Osteoblast (primary cell): Measurements from ENCODE around the gene PIK3AP1. TPM values are rescaled to one million over a fixed set of nuclear protein-coding genes. Genes with fewer than 3 reads are reported as not detected.

Experiments used
- DNase-seq: peaks from one replicate; pipeline ENCODE4 v3.0.0; 2011; ENCODE audit warnings: low spot score, mixed read lengths; ENCODE audit not compliant: insufficient read length; ENCODE audit errors: missing footprints
- H2AFZ ChIP-seq: 2 replicates; pipeline ENCODE4 v1.6.0; 2011; ENCODE audit warnings: mild to moderate bottlenecking, low read length
- H3K27ac ChIP-seq: 2 replicates; pipeline ENCODE4 v1.5.1; 2011; ENCODE audit warnings: mild to moderate bottlenecking, low read depth, low read length, moderate library complexity
- H3K27me3 ChIP-seq: 2 replicates; pipeline ENCODE4 v1.6.0; 2012; ENCODE audit warnings: mild to moderate bottlenecking, control low read depth, inconsistent platforms, low read length, moderate library complexity; ENCODE audit not compliant: insufficient read depth
- H3K36me3 ChIP-seq: 2 replicates; pipeline ENCODE4 v1.5.1; 2011; ENCODE audit warnings: mild to moderate bottlenecking, low read length, control low read depth, moderate library complexity; ENCODE audit not compliant: insufficient read depth
- H3K4me1 ChIP-seq: 2 replicates; pipeline ENCODE4 v1.5.1; 2011; ENCODE audit warnings: mild to moderate bottlenecking, low read length, control low read depth, moderate library complexity; ENCODE audit not compliant: insufficient read depth
- H3K4me2 ChIP-seq: 2 replicates; pipeline ENCODE4 v1.6.0; 2011; ENCODE audit warnings: mild to moderate bottlenecking, low read length; ENCODE audit not compliant: insufficient read depth
- H3K4me3 ChIP-seq: fragments of 200-600 bp; sonication (generic); 3 replicates; pipeline ENCODE4 v1.5.1; 2012; ENCODE audit warnings: mild to moderate bottlenecking, low read length, inconsistent platforms; ENCODE audit not compliant: insufficient read depth
- H3K79me2 ChIP-seq: 2 replicates; pipeline ENCODE4 v1.6.0; 2012; ENCODE audit warnings: mild to moderate bottlenecking, low read length, control low read depth, inconsistent platforms; ENCODE audit not compliant: insufficient read depth
- H3K9me3 ChIP-seq: 2 replicates; pipeline ENCODE4 v1.5.1; 2011; ENCODE audit warnings: low read depth, low read length, control low read depth
- H4K20me1 ChIP-seq: 2 replicates; pipeline ENCODE4 v1.6.0; 2012; ENCODE audit warnings: mild to moderate bottlenecking, low read length, control low read depth; ENCODE audit not compliant: insufficient read depth
- total RNA-seq: library from RNA; depleted of rRNA; stranded (reverse); fragments of >200 nt; gene quantifications from 2 replicates; pipeline ENCODE4 v1.2.3, GENCODE V29; 2012
- TF ChIP-seq, protein P1 (sequence below): IDR thresholded peaks from 2 replicates; pipeline ENCODE4 v1.5.1; 2011; ENCODE audit warnings: mild to moderate bottlenecking, low read depth, low read length, moderate library complexity; ENCODE audit errors: extremely low read depth

PIK3AP1 gene
- total RNA-seq, 1 donor, result 0.36 TPM

DNA sequence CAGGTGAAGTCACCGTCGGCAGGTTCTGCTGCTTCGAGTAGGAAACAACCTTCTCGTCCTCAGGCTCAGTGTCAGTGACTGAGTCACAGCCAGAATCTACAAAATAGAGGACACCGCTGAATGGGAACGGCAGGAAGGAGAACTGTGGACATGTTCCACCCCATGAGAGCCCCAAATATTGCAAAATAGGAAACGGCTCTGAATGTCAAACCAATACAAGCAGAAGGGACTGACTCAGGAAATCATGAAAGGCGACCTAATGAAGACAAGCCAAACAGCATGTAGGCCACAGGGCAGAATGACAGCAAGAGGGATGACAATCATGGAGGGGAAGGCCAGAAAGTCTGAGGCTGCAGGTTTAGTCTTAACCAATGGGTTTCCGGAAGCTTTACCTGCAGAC lies 63.5 kb downstream of the PIK3AP1 start:
- no peak for DNase-seq
- Histone ChIP-seq H3K4me1 (no peaks in the 10 kb centered on the region), H3K79me2 (no peaks in the 10 kb centered on the region), H3K36me3 (no peaks in the 10 kb centered on the region), H3K4me3 (no peak overlapping the region), H2AFZ (no peak overlapping the region), H3K4me2 (no peak overlapping the region), H3K27ac (no peak overlapping the region), H4K20me1 (no peaks in the 10 kb centered on the region), H3K9me3 (no peaks in the 10 kb centered on the region), H3K27me3 (no peaks in the 10 kb centered on the region)
- TF ChIP-seq, protein P1, sequence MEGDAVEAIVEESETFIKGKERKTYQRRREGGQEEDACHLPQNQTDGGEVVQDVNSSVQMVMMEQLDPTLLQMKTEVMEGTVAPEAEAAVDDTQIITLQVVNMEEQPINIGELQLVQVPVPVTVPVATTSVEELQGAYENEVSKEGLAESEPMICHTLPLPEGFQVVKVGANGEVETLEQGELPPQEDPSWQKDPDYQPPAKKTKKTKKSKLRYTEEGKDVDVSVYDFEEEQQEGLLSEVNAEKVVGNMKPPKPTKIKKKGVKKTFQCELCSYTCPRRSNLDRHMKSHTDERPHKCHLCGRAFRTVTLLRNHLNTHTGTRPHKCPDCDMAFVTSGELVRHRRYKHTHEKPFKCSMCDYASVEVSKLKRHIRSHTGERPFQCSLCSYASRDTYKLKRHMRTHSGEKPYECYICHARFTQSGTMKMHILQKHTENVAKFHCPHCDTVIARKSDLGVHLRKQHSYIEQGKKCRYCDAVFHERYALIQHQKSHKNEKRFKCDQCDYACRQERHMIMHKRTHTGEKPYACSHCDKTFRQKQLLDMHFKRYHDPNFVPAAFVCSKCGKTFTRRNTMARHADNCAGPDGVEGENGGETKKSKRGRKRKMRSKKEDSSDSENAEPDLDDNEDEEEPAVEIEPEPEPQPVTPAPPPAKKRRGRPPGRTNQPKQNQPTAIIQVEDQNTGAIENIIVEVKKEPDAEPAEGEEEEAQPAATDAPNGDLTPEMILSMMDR, result no peak

DNA sequence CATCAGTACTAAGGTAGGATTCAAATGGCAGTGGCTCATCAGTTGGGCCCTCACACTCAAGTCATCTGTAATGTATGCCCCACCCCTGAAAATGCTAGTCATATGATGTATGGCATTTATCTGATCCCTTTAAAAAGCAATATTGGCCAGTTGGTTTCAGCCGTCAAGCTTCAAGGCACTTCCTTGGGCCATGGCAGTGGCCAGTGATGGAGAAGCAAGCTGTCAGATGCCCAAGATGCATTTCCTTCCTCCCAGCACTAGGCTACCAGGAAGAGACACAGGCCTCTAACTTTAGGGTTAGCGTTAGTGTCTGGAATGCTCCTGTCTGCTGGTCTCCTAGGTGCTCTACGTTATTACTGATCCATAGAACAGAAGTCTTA lies 64.1 kb downstream of the PIK3AP1 start:
- Histone ChIP-seq H3K27me3 (no peaks in the 10 kb centered on the region), H3K27ac (no peak overlapping the region), H3K4me1 (no peaks in the 10 kb centered on the region), H3K4me2 (no peak overlapping the region), H3K4me3 (no peak overlapping the region), H2AFZ (no peak overlapping the region), H3K36me3 (no peaks in the 10 kb centered on the region), H3K9me3 (no peaks in the 10 kb centered on the region), H3K79me2 (no peaks in the 10 kb centered on the region), H4K20me1 (no peaks in the 10 kb centered on the region)
- TF ChIP-seq, protein P1, result no peak
- DNase-seq, result no peak

DNA sequence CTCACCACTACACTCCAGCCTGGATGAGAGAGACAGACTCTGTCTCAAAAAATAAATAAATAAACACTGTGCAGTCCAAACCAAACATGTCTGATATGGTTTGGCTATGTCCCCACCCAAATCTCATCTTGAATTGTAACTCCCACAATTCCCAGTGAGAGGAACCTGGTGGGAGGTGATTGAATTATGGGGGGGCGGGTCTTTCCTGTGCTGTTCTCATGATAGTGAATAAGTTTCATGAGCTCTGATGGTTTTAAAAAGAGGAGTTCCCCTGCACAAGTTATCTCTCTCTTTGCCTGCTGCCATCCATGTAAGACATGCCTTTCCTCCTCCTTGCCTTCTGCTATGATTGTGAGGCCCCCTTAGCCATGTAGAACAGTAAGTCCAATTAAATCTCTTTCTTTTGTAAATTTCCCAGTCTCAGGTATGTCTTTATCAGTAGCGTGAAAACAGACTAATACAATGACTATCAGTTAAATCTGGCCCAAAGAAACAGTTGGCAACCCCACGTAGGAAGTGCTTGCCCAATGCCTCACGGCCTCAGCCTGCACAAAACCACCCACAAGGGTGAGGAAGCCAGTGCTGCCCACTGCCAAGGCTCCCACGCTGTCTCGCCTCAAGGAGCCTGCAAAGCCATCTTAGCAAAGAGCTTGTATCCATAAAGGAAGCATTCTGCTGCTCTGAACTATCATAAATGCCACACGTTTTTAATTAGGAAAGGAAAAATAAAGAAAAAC lies 64.7 kb downstream of the PIK3AP1 start:
- Histone ChIP-seq H3K4me2 (no peak overlapping the region), H3K27me3 (no peaks in the 10 kb centered on the region), H3K36me3 (no peaks in the 10 kb centered on the region), H3K9me3 (no peaks in the 10 kb centered on the region), H2AFZ (no peak overlapping the region), H3K4me1 (no peaks in the 10 kb centered on the region), H3K27ac (no peak overlapping the region), H3K4me3 (no peak overlapping the region), H3K79me2 (no peaks in the 10 kb centered on the region), H4K20me1 (no peaks in the 10 kb centered on the region)
- no peak for DNase-seq
- TF ChIP-seq, protein P1, result no peak

DNA sequence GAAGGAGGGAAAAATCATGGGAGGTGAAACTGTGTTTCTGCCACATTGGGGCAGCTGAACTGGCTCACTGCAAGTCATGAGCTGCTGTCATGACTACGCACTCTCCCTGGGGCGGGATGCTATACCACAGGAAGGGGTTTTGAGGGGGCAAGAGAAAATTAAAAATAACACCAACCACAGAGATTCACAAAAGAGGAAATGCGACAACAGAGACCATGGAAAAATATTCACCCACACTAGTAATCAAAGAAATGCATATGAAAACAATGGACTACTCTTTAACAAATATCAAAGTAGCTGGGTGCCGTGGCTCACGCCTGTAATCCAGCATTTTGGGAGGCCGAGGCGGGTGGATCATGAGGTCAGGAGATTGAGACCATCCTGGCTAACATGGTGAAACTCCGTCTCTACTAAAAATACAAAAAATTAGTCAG lies 68.3 kb downstream of the PIK3AP1 start:
- Histone ChIP-seq H3K79me2 (no peaks in the 10 kb centered on the region), H3K27ac (no peak overlapping the region)
- DNase-seq, result no peak

More for the DNA sequence above, 68.3 kb downstream of the PIK3AP1 start:
- H4K20me1 ChIP-seq, result no peaks in the 10 kb centered on the region
- H3K4me3 ChIP-seq, result no peak overlapping the region
- no peaks in the 10 kb centered on the region for H3K9me3 ChIP-seq
- peaks cover 7% of the 10 kb centered on the region for H3K27me3 ChIP-seq
- H3K4me1 ChIP-seq, result no peaks in the 10 kb centered on the region
- H3K36me3 ChIP-seq, result no peaks in the 10 kb centered on the region
- no peak overlapping the region for H3K4me2 ChIP-seq
- TF ChIP-seq, protein P1, result no peak
- H2AFZ ChIP-seq, result no peak overlapping the region
